ENCODE data around the gene SDK1.
"Not testable (repeated sequence)": the region's sequence is repeated elsewhere in the genome, so short reads cannot be mapped to it uniquely, and the experiment has no call there.

Gene SDK1

DNA sequence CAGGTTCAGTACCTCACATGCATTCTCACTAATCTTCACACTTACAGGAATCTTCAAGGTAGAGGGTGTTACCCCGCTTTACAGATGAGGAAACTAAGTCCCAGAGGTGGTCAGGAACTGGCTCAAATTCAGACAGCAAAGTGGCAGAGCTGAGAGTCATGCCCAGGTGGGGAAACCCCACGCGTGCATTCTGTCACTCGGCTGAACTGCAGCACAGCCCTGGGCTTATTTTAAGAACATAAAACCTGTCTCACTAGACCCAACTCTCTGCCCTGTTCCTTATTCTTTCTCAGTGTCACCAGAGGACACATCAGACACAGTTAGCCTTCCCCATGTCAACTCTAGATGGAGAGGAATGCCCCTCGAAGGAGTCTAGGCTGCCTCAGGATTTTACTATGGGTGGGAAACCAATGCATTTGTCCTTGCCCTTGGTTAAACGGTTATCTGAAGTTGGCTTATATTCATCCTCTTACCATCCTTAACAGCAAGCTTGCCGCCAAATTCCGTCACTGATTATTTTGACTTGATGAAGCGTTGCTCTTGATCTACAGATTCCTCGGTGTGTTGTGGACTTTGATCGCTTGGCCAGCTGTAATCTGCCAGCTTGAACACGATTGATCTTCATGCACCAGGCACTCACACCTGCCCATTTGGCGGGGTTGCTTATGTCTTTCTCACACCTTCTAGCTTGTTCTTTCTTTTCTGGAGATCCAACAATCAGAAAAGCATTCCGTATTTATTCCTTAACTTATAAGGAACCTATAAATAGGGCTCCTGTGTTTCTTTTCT lies 627.9 kb downstream of the SDK1 start:
- DNase-seq, result no peak

DNA sequence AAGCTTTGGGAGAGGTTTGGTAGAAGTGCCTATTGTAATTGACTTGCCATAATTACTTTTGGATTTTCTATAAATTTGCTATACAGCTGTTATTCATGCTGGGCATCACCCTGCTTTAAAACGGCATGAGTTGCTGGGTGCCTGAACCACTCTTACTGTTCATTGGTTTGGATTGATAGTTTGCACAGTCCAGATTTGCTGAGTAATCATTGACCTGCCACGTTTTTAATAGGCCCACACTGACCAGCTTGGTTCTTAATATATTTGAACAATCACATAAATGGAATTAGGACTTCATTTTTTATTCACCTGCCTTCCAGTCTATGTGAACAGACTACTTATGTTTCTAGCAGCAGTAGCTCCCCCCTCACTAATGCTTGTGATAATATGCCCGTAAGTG lies 630.8 kb downstream of the SDK1 start:
- no peak for DNase-seq

DNA sequence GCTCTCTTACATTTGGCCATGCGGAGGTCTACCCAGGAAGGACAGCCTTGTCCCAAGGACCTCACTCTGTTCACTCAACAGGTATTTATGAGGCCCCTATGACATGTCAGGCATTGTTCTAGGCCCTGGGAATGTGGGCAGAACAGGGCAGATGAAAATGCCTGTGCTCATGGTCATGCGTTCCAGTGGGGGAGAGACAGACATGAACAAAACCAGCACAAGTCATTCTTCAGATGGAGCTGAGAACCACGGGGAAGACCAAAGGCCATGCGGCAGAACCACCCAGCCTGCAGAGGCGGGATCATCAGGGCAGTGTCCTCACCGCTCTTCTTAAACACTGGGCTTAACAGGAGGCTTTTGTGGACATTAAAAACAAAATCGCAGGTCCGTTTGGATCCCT lies 636.1 kb downstream of the SDK1 start:
- DNase-seq, result no peak

GRCh38 chr7:3937605-3938004 lies 636.6 kb downstream of the SDK1 start:
- DNase-seq, result no peak

DNA sequence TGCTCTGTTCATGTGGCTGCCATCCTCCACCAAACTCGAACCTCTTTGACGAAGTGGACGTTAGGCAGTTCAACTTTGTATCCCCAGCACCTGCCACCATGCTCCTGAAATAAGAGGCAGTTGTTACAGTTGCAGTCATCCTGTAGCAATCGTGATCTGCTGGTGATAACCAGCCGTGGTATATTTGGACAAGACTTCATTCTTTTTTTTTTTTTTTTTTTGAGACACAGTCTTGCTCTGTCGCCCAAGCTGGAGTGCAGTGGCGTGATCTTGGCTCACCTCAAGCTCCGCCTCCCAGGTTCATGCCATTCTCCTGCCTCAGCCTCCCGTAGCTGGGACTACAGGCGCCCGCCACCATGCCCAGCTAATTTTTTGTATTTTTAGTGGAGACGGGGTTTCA lies 640.7 kb downstream of the SDK1 start:
- not testable (repeated sequence) for DNase-seq

DNA sequence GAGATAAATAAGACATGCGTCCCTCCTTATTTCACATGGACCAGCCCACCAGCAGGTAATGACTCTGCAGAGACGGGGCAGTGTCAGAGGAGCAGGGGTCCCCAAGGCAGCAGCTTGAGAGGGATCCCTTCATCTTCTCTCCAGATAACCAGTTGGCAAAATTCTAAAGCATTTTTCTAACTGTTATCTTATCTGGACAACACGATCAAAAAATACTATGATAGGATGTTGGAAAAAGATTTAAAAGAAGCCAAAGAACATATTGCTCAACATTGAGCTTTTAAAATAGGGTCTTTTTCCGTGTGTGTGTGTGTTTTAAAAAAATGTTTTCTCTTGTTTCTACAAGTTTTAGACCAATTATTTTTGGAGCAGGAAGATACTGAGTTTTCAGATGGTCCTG lies 641.2 kb downstream of the SDK1 start:
- no peak for DNase-seq

- no peak for DNase-seq
Observed at GRCh38 chr7:3942816-3943745, 642.0 kb downstream of the SDK1 start.

- no peak for DNase-seq
Observed at GRCh38 chr7:3943779-3944520, 642.9 kb downstream of the SDK1 start.

DNA sequence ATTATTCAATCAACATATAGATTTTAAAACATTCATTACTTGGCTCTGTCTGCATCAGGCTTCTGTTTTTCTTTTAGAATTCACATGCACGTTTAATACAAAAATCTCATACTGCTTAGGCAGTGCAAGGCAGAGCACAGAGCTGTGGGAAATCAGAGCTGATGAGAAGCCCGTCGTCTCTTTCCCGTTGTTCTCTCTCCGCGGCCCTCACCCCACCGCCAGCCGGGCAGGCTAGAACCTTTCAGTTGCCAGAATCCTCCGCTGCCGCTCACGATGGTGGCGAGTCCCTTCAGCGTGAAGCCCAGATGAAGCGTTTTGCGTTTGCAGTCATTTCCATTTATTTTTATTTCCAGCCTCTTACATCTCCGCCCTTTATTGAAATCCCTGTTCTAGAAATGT lies 648.2 kb downstream of the SDK1 start:
- DNase-seq, result peak; percentile 33

DNA sequence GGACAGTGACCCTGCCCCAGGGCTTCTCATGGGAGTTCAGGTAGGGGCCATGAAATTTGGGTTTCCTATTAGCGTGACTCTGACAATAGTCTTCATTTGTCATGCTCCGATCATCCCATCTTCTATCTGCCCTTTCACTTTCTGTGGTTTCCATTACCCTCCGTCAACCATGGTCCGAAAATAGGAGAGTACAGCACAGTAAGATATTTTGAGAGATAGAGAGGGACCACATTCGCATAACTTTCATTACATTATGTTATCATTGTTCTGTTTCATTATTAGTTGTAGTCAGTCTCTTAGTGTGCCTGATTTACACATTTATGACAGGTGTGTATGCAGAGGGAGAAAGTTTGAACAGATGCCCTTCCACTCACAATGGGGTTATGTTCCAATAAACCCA lies 649.2 kb downstream of the SDK1 start:
- no peak for DNase-seq

- DNase-seq, result no peak
Observed at GRCh38 chr7:3951316-3952055, 650.4 kb downstream of the SDK1 start.

- DNase-seq, result no peak
Observed at GRCh38 chr7:3953133-3953532, 652.1 kb downstream of the SDK1 start.

DNA sequence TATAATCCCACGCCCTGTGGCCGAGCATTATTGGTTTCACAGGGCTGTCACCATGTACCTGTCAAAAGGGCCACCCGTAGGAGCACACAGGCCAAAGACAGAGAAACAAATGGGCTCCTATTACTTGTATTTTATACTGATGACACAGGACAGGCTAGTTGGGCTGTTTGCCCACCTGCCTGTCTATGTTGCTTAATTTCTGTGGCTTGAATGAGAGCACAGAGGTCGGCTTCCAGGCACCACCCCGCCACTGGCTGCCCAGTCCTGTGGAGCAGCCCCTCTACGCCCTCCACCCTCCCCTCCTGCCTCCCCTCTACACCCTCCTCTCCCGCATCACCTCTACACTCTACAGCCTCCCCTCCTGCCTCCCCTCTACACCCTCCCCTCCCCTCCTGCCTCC lies 652.9 kb downstream of the SDK1 start:
- DNase-seq, result no peak

DNA sequence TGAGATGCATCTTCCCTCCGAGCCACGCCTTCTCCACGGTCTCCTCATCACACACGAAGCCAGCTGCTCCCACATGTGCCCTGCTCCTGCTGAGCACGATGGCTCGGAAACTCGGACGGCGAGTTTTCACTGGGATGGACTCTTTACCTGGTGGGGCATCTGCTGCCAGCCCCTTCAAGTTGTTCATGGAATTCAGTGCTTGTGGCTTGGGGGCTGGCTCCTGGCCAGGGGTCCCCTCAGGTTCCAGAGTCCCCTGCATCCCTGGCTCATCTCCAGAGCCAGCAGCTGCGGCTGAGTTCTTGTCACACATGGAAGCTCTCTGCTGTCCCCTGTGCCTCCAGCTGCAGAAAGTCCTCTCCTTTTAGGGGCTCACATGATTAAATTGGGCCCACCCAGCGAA lies 654.0 kb downstream of the SDK1 start:
- DNase-seq, result no peak

- no peak for DNase-seq
Observed at GRCh38 chr7:3955751-3956696, 655.0 kb downstream of the SDK1 start.

DNA sequence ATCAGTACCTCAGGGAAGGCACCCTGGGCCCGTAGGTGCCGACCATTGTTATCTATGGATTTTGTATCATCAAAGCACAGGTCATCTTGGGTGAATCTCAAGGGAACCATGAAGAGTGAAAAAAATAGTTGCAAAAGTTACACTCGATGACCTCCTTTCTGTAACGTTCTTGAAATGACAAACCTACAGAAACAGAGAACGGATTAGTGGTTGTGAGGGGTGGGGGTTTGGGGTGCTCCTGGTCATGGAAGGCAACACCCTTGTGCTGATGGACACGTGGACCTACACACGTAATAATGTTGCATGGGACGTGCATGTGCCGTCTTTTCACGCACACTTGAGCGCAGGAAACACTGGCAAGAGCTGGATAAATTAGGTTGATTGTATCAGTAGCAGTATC lies 655.9 kb downstream of the SDK1 start:
- DNase-seq, result no peak

DNA sequence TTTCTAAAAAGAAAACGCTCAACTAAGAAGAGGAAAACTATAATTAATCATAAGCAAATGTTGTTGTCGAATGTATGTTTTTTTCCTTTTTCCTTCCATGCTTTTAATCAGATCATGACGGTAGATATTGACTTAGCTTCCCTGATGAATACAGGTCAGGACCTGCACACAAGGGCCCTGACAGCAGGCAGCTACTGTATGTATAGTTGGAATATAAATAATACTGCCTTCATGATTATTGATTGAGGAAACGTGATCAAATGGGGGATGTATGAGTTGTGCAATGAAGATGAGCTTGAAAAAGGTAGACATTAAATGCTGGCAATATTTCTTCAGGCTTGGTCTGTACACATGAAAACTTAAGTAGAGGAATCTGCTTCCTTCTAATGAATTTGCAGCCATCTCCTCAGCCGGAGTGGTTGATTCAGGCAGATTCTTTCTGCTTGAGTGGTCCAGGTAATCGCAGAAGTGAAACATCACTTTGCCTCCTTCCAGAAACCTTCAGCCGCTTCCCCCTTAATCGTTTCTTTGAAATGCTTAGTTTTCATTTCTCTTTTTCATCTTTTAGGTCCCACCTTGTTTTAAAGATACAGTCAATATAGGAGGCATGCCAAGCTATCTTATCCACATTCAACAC lies 656.5 kb downstream of the SDK1 start:
- peak; percentile 35 for DNase-seq

- no peak for DNase-seq
Observed at GRCh38 chr7:3958109-3958483, 657.0 kb downstream of the SDK1 start.

DNA sequence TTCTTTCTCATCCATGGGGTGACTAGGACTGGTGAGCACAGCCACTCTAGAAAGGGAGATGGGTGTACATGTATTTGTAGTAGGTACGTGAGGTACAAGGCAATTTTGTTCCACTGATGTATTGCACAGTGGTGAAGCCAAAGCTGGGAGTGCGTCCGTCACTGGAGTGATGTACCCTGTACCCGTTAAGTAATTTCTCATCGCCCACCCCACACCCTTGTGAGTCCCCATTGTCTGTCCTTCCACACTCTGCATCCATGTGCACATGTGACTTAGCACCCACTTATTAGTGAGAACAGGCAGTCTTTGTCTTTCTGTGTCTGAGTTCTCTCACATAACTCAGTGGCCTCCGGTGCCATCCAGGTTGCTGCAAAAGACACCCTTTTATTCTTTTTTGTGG lies 658.3 kb downstream of the SDK1 start:
- DNase-seq, result no peak

DNA sequence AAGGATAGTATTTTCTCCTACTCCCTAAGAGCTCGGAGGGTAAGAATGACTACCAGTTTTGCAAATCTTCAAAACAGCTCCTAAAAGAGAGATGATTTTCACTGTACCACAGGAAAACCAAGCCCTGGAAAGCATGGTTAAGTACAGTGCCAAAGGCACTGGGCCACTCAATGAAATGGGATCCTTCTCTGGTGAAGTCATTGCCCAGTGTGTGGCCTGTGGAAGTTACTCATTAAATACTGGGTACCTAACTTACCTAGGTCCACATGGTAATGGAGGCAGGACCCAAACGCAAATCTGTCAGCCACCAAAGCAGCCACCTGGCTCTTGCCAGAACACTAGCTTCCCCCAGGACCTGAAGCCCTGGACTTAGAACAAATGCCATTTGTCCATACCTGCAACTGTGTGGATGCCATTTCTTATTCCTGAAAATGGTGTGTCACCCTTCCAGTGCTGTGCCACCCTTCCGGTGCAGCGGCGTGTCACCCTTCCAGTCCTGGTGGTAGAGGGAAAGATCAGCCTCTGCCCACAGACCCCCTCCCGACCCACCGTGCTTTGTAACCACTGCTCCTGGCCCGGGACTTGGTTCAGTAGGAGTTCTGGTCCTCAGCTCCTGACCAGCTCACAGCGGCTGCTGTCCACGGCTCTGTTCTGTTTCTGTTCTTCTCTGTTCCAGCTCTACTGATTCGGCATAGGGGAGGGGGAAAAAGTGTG lies 659.2 kb downstream of the SDK1 start:
- DNase-seq, result no peak

Data from eye (tissue), 1 donor.